Gastroesophageal sphincter (tissue), 4 donors: Measurements from ENCODE around the gene GPN1. TPM values are rescaled to one million over a fixed set of nuclear protein-coding genes. Genes with fewer than 3 reads are reported as not detected.
"Not testable (repeated sequence)": the region's sequence is repeated elsewhere in the genome, so short reads cannot be mapped to it uniquely, and the experiment has no call there.

Experiments used
- ATAC-seq: fragments of 150-250 bp; one replicate; pipeline ENCODE4 v1.9.1; 2016; ENCODE audit warnings: mild to moderate bottlenecking, moderate library complexity
- H3K27ac ChIP-seq, 4 donors: fragments of 200-600 bp; sonication (generic) in 3 of 4; 1 replicate in 3 of 4; 2 replicates in 1 of 4; pipeline ENCODE4 v1.5.1; 2016 to 2019
- H3K27me3 ChIP-seq: fragments of 200-600 bp; sonication (generic); one replicate; pipeline ENCODE4 v1.5.1; 2019
- H3K36me3 ChIP-seq, 2 donors: fragments of 200-600 bp; sonication (generic); one replicate each; pipeline ENCODE4 v1.5.1; 2019; ENCODE audit warnings: control low read depth in 1 of 2
- H3K4me1 ChIP-seq, 3 donors: fragments of 200-600 bp; sonication (generic); 1 replicate in 2 of 3; 2 replicates in 1 of 3; pipeline ENCODE4 v1.5.1; 2016 to 2019; ENCODE audit warnings: control low read depth in 2 of 3
- H3K4me3 ChIP-seq, 2 donors: fragments of 200-600 bp; sonication (generic); one replicate each; pipeline ENCODE4 v1.5.1; 2019; ENCODE audit warnings: mild to moderate bottlenecking in 1 of 2, moderate library complexity in 1 of 2
- H3K9me3 ChIP-seq, 3 donors: fragments of 200-600 bp; sonication (generic); one replicate each; pipeline ENCODE4 v1.5.1; 2017 to 2019; ENCODE audit warnings: control low read depth in 2 of 3
- CTCF ChIP-seq, 4 experiments: fragments of 200-600 bp in 2 of 4; fragments of 450-650 bp in 2 of 4; sonication (generic) in 1 of 4; IDR thresholded peaks; one replicate each; pipeline ENCODE4 v1.5.1; 2017 to 2019; ENCODE audit warnings: antibody characterized with exemption in 4 of 4, mild to moderate bottlenecking in 2 of 4, moderate library complexity in 2 of 4
- EP300 ChIP-seq: sonication (generic); formaldehyde crosslinking; IDR thresholded peaks from one replicate; pipeline ENCODE4 v1.6.1; 2017; ENCODE audit warnings: antibody characterized with exemption, mild to moderate bottlenecking
- POLR2A ChIP-seq, 2 donors: fragments of 450-650 bp; IDR thresholded peaks; one replicate each; pipeline ENCODE4 v1.6.1; 2017; ENCODE audit warnings: antibody characterized with exemption in 2 of 2, mild to moderate bottlenecking in 2 of 2, moderate library complexity in 1 of 2
- POLR2AphosphoS5 ChIP-seq: sonication (generic); formaldehyde crosslinking; IDR thresholded peaks from one replicate; pipeline ENCODE4 v1.6.1; 2017; ENCODE audit warnings: antibody characterized with exemption
- WGBS, 2 donors: methylation state at CpG; one replicate each; pipeline ENCODE4 v1.1.5; 2018; ENCODE audit warnings: low coverage in 1 of 2; 5-methylcytosine and 5-hydroxymethylcytosine counted together
- total RNA-seq, 4 donors: library from RNA; depleted of rRNA; stranded (reverse); fragments of >200 nt; gene quantifications; one replicate each; pipeline ENCODE4 v1.1.0, GENCODE V29; 2016

The GPN1 gene
- total RNA-seq, 4 donors from 2014 or later = 20.9 to 34.5 (median 21.4) TPM

- 83% methylated on average over 1 of the region's 2 CpGs; no CpG with 5 or more reads in 1 of the 2 donors for WGBS, 2 donors
- H3K4me1 ChIP-seq = peaks cover 0 to 5% (median 0%) of the 10 kb centered on the region in 3 donors
- no peak for ATAC-seq
- no peak overlapping the region for H3K27ac ChIP-seq
- TF ChIP-seq CTCF (IDR thresholded peaks at IDR 0.05) = no peak
- no peak for TF ChIP-seq POLR2A (IDR thresholded peaks at IDR 0.05)
- no peak for TF ChIP-seq EP300
- no peak for TF ChIP-seq POLR2AphosphoS5
- H3K4me3 ChIP-seq = no peak overlapping the region
- H3K27me3 ChIP-seq = no peaks in the 10 kb centered on the region
- peaks cover 0 to 47% (median 0%) of the 10 kb centered on the region in 3 donors for H3K9me3 ChIP-seq
- peaks cover 0 to 27% of the 10 kb centered on the region in 2 donors for H3K36me3 ChIP-seq
Observed at GRCh38 chr2:27593240-27593639, 35.6 kb upstream of the GPN1 start.

- peaks cover 0 to 44% (median 0%) of the 10 kb centered on the region in 3 donors for H3K9me3 ChIP-seq
- peaks cover 0 to 36% of the 10 kb centered on the region in 2 donors for H3K36me3 ChIP-seq
- H3K4me3 ChIP-seq, H3K27ac ChIP-seq, H3K27me3 ChIP-seq, ATAC-seq: not testable (repeated sequence)
- peaks cover 0 to 11% (median 0%) of the 10 kb centered on the region in 3 donors for H3K4me1 ChIP-seq
- WGBS, 2 donors = no CpG with 5 or more reads among the region's 45 CpGs
Observed at GRCh38 chr2:27594020-27594703, 34.7 kb upstream of the GPN1 start.

- not testable (repeated sequence) for ATAC-seq, H3K27me3 ChIP-seq, H3K27ac ChIP-seq, H3K4me3 ChIP-seq
- H3K9me3 ChIP-seq = peaks cover 0 to 34% (median 0%) of the 10 kb centered on the region in 3 donors
- WGBS, 2 donors = 93 to 94% methylated on average over 3 to 7 of the region's 9 CpGs
- H3K4me1 ChIP-seq = peaks cover 0 to 13% (median 0%) of the 10 kb centered on the region in 3 donors
- H3K36me3 ChIP-seq = peaks cover 0 to 49% of the 10 kb centered on the region in 2 donors
Observed at GRCh38 chr2:27595412-27595811, 33.4 kb upstream of the GPN1 start.

- H3K9me3 ChIP-seq = peaks cover 0 to 21% (median 0%) of the 10 kb centered on the region in 3 donors
- TF ChIP-seq POLR2AphosphoS5 (no peak), EP300 (no peak), CTCF (IDR thresholded peaks at IDR 0.05) (no peak), POLR2A (IDR thresholded peaks at IDR 0.05) (no peak)
- no peaks in the 10 kb centered on the region for H3K27me3 ChIP-seq
- WGBS, 2 donors = 100% methylated on average over 1 of the region's 1 CpG
- H3K27ac ChIP-seq = no peak overlapping the region
- peaks cover 0 to 13% (median 0%) of the 10 kb centered on the region in 3 donors for H3K4me1 ChIP-seq
- no peak for ATAC-seq
- H3K36me3 ChIP-seq = peaks cover 0 to 55% of the 10 kb centered on the region in 2 donors
- H3K4me3 ChIP-seq = no peak overlapping the region
Observed at GRCh38 chr2:27596627-27597026, 32.2 kb upstream of the GPN1 start.

GRCh38 chr2:27606611-27607010 lies 22.2 kb upstream of the GPN1 start:
- H3K27ac ChIP-seq = no peak overlapping the region
- H3K27me3 ChIP-seq = no peaks in the 10 kb centered on the region
- TF ChIP-seq POLR2A (IDR thresholded peaks at IDR 0.05) = no peak
- no peak for TF ChIP-seq POLR2AphosphoS5
- no peak for TF ChIP-seq CTCF (IDR thresholded peaks at IDR 0.05)
- no peak for TF ChIP-seq EP300
- ATAC-seq = no peak
- H3K4me1 ChIP-seq = no peaks in the 10 kb centered on the region
- H3K9me3 ChIP-seq = no peaks in the 10 kb centered on the region
- H3K4me3 ChIP-seq = no peak overlapping the region
- H3K36me3 ChIP-seq = peaks cover 6 to 93% of the 10 kb centered on the region in 2 donors
- WGBS, 2 donors = 57 to 63% methylated on average over 1 to 2 of the region's 2 CpGs

- Histone ChIP-seq H3K27me3 (no peaks in the 10 kb centered on the region), H3K4me3 (no peak overlapping the region), H3K36me3 (peaks cover 9 to 81% of the 10 kb centered on the region in 2 donors), H3K27ac (no peak overlapping the region), H3K4me1 (no peaks in the 10 kb centered on the region), H3K9me3 (no peaks in the 10 kb centered on the region)
- 92 to 100% methylated on average over 2 of the region's 2 CpGs for WGBS, 2 donors
- TF ChIP-seq EP300 = no peak
- no peak for TF ChIP-seq CTCF (IDR thresholded peaks at IDR 0.05)
- no peak for ATAC-seq
Observed at GRCh38 chr2:27613985-27614384, 14.9 kb upstream of the GPN1 start.
